ENCODE results near the gene DLGAP1. TPM values are rescaled to one million over a fixed set of nuclear protein-coding genes. Genes with fewer than 3 reads are reported as not detected.

Gene DLGAP1
- total and polyA plus RNA-seq, 7 donors, result 0.13 to 2.6 (median 1.3) TPM; not detected in 1

DNA sequence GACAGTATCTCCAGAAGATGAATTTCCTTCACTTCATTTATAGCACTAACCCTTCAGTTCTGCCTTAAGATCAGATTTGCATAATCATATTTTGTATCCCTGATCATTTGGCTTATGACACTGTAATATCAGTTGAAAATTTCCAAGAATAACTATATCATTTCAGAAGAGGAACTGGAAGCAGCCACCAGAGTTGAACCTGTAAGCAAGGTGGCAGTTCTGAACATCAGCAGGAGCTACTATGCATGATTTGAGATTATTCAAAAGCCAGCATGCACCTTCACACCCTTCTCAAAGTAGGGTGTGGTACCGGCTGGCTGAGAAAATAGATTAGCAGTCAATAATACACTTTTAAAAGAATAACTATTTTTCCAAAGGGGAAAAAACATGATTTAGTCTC, 328.2 kb downstream of the DLGAP1 start:
- no peaks in the 10 kb centered on the region for H3K36me3 ChIP-seq

DNA sequence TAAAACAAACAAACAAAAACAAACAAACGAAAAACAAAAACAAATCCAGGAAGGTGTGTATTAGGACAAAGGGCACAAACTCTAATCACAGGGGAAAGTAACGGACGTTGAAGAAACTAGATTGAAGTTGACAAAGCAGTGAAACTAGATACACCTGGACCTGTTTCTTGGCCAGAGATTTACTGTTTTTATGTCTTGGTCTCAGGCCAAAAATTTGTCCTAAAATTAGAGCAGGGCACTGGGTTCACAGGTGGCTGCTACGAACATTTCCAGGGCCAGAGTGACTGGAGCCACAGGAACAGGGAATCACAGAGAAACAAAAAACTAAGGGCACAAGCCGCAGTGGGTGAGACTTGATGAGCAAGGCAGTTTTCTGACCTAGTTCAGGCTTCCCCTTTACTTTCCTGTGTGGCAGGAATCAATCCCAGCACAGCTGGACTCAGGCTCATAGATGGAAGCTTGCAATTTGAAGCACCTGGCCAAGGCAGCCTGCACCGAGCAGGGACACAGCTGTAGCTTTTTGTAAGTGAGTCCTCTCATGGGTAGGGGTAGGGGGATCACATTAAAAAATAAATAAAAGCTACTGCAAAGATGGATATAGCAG, 329.4 kb downstream of the DLGAP1 start:
- WGBS, 2 donors, result 28 to 53% methylated on average over 6 of the region's 6 CpGs
- Histone ChIP-seq H3K9me3 (no peaks in the 10 kb centered on the region), H3K4me3 (no peak overlapping the region), H3K27ac (no peak overlapping the region), H3K27me3 (no peaks in the 10 kb centered on the region), H3K36me3 (no peaks in the 10 kb centered on the region), H3K4me1 (no peaks in the 10 kb centered on the region)
- DNase-seq, result no peak
- TF ChIP-seq POLR2AphosphoS5 (IDR thresholded peaks at IDR 0.05) (no peak), EP300 (IDR thresholded peaks at IDR 0.05) (no peak)
- intact Hi-C loops (cut with DNase I), result no loop called here

More for the DNA sequence above, 328.2 kb downstream of the DLGAP1 start:
- H3K4me1 ChIP-seq, result no peaks in the 10 kb centered on the region
- no peaks in the 10 kb centered on the region for H3K9me3 ChIP-seq
- TF ChIP-seq, protein P1, sequence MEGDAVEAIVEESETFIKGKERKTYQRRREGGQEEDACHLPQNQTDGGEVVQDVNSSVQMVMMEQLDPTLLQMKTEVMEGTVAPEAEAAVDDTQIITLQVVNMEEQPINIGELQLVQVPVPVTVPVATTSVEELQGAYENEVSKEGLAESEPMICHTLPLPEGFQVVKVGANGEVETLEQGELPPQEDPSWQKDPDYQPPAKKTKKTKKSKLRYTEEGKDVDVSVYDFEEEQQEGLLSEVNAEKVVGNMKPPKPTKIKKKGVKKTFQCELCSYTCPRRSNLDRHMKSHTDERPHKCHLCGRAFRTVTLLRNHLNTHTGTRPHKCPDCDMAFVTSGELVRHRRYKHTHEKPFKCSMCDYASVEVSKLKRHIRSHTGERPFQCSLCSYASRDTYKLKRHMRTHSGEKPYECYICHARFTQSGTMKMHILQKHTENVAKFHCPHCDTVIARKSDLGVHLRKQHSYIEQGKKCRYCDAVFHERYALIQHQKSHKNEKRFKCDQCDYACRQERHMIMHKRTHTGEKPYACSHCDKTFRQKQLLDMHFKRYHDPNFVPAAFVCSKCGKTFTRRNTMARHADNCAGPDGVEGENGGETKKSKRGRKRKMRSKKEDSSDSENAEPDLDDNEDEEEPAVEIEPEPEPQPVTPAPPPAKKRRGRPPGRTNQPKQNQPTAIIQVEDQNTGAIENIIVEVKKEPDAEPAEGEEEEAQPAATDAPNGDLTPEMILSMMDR (IDR thresholded peaks at IDR 0.05), result no peak
- TF ChIP-seq POLR2A (IDR thresholded peaks at IDR 0.05), result no peak
- TF ChIP-seq POLR2AphosphoS5 (IDR thresholded peaks at IDR 0.05), result no peak
- TF ChIP-seq EP300 (IDR thresholded peaks at IDR 0.05), result no peak
- intact Hi-C loops (cut with DNase I), result no loop called here
- no peaks in the 10 kb centered on the region for H3K27me3 ChIP-seq
- no peak overlapping the region for H3K27ac ChIP-seq
- H3K4me3 ChIP-seq, result no peak overlapping the region
- DNase-seq, result no peak
- WGBS, 2 donors, result 48 to 62% methylated on average over 1 of the region's 1 CpG

GRCh38 chr18:4125224-4125623, 329.9 kb downstream of the DLGAP1 start:
- H3K4me3 ChIP-seq, result no peak overlapping the region
- no peaks in the 10 kb centered on the region for H3K36me3 ChIP-seq
- H3K9me3 ChIP-seq, result no peaks in the 10 kb centered on the region
- DNase-seq, result no peak
- no peaks in the 10 kb centered on the region for H3K4me1 ChIP-seq
- no peaks in the 10 kb centered on the region for H3K27me3 ChIP-seq
- intact Hi-C loops (cut with DNase I), result no loop called here
- no peak for TF ChIP-seq POLR2A (IDR thresholded peaks at IDR 0.05)
- no peak for TF ChIP-seq POLR2AphosphoS5 (IDR thresholded peaks at IDR 0.05)
- TF ChIP-seq, protein P1 (IDR thresholded peaks at IDR 0.05), result no peak
- TF ChIP-seq EP300 (IDR thresholded peaks at IDR 0.05), result no peak
- H3K27ac ChIP-seq, result no peak overlapping the region

DNA sequence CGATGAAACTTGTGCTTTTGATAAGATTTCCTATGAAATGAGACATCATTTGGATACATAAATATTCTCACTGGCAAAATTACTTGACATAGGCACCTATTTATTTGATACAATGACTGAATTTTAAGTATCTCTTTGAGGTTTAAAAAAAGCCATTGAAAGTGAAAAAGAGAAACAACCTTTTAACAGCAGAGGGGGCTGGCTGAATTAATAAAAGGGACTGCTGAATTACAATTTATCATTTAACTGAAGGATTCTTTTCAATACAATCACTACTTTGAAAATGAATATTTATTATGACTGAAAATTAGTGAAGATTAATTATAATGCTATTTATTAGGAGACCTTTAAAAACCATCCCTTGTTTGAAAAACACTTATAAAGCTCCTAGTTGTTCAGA, 335.3 kb downstream of the DLGAP1 start:
- no peaks in the 10 kb centered on the region for H3K9me3 ChIP-seq
- no peak overlapping the region for H3K27ac ChIP-seq
- WGBS, 2 donors, result 89 to 95% methylated on average over 1 of the region's 1 CpG
- H3K4me3 ChIP-seq, result no peak overlapping the region
- DNase-seq, result no peak
- H3K36me3 ChIP-seq, result no peaks in the 10 kb centered on the region
- intact Hi-C loops (cut with DNase I), result no loop called here
- no peaks in the 10 kb centered on the region for H3K27me3 ChIP-seq
- no peak for TF ChIP-seq POLR2AphosphoS5 (IDR thresholded peaks at IDR 0.05)
- TF ChIP-seq POLR2A (IDR thresholded peaks at IDR 0.05), result no peak
- TF ChIP-seq EP300 (IDR thresholded peaks at IDR 0.05), result no peak
- TF ChIP-seq, protein P1 (IDR thresholded peaks at IDR 0.05), result no peak
- no peaks in the 10 kb centered on the region for H3K4me1 ChIP-seq

DNA sequence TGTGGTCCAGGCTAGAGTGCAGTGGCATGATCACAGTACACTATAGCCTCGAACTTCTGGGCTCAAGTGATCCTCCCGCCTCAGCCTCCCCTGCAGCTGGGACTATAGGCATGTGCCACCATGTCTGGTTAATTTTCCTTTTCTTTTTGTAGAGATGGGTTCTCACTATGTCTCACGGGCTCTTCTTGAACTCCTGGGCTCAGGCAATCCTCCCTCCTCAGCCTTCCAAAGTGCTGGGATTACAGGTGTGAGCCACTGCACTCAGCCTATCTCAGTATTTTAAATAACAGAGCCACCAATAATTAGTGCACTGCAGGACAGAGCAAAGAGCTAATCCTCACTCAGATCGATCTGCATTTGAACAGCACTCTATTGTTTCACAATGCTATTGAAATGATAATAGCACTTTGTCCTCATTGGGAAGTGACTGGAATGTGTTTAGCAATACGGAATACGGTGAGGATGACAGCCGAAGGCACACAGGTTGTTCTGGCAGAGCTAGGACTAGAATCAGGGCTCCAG, 335.9 kb downstream of the DLGAP1 start:
- DNase-seq, result no peak
- Histone ChIP-seq H3K27ac (no peak overlapping the region), H3K4me3 (no peak overlapping the region), H3K4me1 (no peaks in the 10 kb centered on the region), H3K36me3 (no peaks in the 10 kb centered on the region), H3K9me3 (no peaks in the 10 kb centered on the region), H3K27me3 (no peaks in the 10 kb centered on the region)
- intact Hi-C loops (cut with DNase I), result no loop called here
- WGBS, 2 donors, result 77 to 80% methylated on average over 7 of the region's 7 CpGs
- TF ChIP-seq, protein P1 (IDR thresholded peaks at IDR 0.05), result no peak
- TF ChIP-seq POLR2AphosphoS5 (IDR thresholded peaks at IDR 0.05), result no peak
- no peak for TF ChIP-seq EP300 (IDR thresholded peaks at IDR 0.05)
- no peak for TF ChIP-seq POLR2A (IDR thresholded peaks at IDR 0.05)
